ENCODE measurements around the gene MAST4.

The MAST4 gene

GRCh38 chr5:66945389-66946349, 349.5 kb downstream of the MAST4 start:
- Histone ChIP-seq H3K27me3 (ENCODE audit: control insufficient read depth, insufficient read depth, low read length) (no peaks in the 10 kb centered on the region), H3K9me3 (ENCODE audit: control insufficient read depth, insufficient read depth, low read depth, low read length) (no peaks in the 10 kb centered on the region), H3K27ac (ENCODE audit: low read depth, low read length) (no peak overlapping the region), H3K9ac (ENCODE audit: low read length) (no peak overlapping the region), H3K4me1 (ENCODE audit: control insufficient read depth, insufficient read depth, low read length) (peaks cover 13% of the 10 kb centered on the region), H3K4me3 (ENCODE audit: low read depth, low read length) (no peak overlapping the region), H3K36me3 (ENCODE audit: control insufficient read depth, insufficient read depth, low read length) (no peaks in the 10 kb centered on the region)

- Histone ChIP-seq H3K9me3 (ENCODE audit: control insufficient read depth, insufficient read depth, low read depth, low read length) (no peaks in the 10 kb centered on the region), H3K4me3 (ENCODE audit: low read depth, low read length) (no peak overlapping the region), H3K27me3 (ENCODE audit: control insufficient read depth, insufficient read depth, low read length) (no peaks in the 10 kb centered on the region), H3K9ac (ENCODE audit: low read length) (no peak overlapping the region), H3K27ac (ENCODE audit: low read depth, low read length) (no peak overlapping the region), H3K36me3 (ENCODE audit: control insufficient read depth, insufficient read depth, low read length) (no peaks in the 10 kb centered on the region), H3K4me1 (ENCODE audit: control insufficient read depth, insufficient read depth, low read length) (peaks cover 13% of the 10 kb centered on the region)
Measured at GRCh38 chr5:66947458-66947857, 351.3 kb downstream of the MAST4 start.

DNA sequence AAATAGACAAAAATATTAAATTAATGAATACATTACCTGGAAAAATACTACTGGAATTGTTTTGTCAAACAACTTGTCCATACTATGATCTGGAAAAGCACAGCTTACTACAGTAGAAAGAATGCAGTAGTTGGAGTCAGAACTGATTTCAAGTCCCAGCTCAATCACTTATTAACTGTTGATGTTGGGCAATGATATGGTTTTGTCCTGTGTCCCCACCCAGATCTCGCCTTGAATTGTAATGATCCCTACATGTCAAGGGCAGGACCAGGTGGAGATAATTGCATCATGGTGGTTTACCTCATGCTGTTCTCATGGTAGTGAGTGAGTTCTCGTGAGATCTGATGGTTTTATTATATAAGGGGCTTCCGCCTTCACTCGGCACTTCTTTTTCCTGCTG, 352.9 kb downstream of the MAST4 start:
- no peaks in the 10 kb centered on the region for H3K36me3 ChIP-seq (ENCODE audit: control insufficient read depth, insufficient read depth, low read length)
- no peak overlapping the region for H3K27ac ChIP-seq (ENCODE audit: low read depth, low read length)
- H3K4me3 ChIP-seq (ENCODE audit: low read depth, low read length), result no peak overlapping the region
- no peaks in the 10 kb centered on the region for H3K27me3 ChIP-seq (ENCODE audit: control insufficient read depth, insufficient read depth, low read length)
- H3K4me1 ChIP-seq (ENCODE audit: control insufficient read depth, insufficient read depth, low read length), result peaks cover 13% of the 10 kb centered on the region
- H3K9me3 ChIP-seq (ENCODE audit: control insufficient read depth, insufficient read depth, low read depth, low read length), result no peaks in the 10 kb centered on the region
- no peak overlapping the region for H3K9ac ChIP-seq (ENCODE audit: low read length)

DNA sequence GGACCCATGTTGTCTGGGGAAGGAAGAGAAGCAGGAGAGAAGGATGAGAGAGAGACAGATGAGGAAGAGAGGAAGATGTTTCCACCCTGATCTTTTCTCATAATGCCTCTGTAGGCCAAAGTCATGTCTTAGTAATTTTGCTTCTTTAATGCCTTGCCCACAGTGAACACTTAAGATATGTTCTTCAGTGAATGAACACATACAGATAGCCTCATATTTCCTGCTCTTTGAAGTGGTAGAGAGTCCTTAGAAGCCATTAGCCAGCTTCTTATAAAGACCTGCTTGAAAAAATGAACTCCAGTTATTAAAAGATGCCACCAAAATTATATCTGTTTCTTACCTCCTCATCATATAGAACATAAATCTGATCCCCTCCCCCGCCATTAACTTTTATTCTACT, 356.0 kb downstream of the MAST4 start:
- Histone ChIP-seq H3K27me3 (ENCODE audit: control insufficient read depth, insufficient read depth, low read length) (no peaks in the 10 kb centered on the region), H3K27ac (ENCODE audit: low read depth, low read length) (no peak overlapping the region), H3K4me3 (ENCODE audit: low read depth, low read length) (no peak overlapping the region), H3K9me3 (ENCODE audit: control insufficient read depth, insufficient read depth, low read depth, low read length) (no peaks in the 10 kb centered on the region), H3K9ac (ENCODE audit: low read length) (no peak overlapping the region), H3K36me3 (ENCODE audit: control insufficient read depth, insufficient read depth, low read length) (no peaks in the 10 kb centered on the region), H3K4me1 (ENCODE audit: control insufficient read depth, insufficient read depth, low read length) (no peaks in the 10 kb centered on the region)

DNA sequence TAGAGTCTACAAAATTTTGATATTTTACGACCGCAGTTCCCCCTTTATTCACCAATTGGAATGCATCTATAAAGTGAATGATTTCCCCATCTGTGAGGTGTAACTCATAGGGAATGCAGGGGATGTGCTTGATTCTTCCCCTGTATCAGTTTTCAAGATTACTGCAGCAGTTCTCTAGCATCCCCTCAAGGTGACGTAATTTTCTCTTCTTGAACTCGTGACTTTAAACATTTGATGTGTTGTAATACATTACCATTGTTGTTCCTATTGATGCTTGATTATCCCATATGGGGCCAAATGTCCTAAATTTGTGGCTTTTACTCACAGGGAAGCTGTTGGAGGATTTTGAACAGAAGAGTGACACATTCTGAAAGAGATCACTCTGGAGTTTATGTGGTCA, 360.2 kb downstream of the MAST4 start:
- no peak overlapping the region for H3K9ac ChIP-seq (ENCODE audit: low read length)
- H3K4me3 ChIP-seq (ENCODE audit: low read depth, low read length), result no peak overlapping the region
- H3K27ac ChIP-seq (ENCODE audit: low read depth, low read length), result no peak overlapping the region
- no peaks in the 10 kb centered on the region for H3K9me3 ChIP-seq (ENCODE audit: control insufficient read depth, insufficient read depth, low read depth, low read length)
- no peaks in the 10 kb centered on the region for H3K36me3 ChIP-seq (ENCODE audit: control insufficient read depth, insufficient read depth, low read length)
- H3K4me1 ChIP-seq (ENCODE audit: control insufficient read depth, insufficient read depth, low read length), result peaks cover 33% of the 10 kb centered on the region
- no peaks in the 10 kb centered on the region for H3K27me3 ChIP-seq (ENCODE audit: control insufficient read depth, insufficient read depth, low read length)

DNA sequence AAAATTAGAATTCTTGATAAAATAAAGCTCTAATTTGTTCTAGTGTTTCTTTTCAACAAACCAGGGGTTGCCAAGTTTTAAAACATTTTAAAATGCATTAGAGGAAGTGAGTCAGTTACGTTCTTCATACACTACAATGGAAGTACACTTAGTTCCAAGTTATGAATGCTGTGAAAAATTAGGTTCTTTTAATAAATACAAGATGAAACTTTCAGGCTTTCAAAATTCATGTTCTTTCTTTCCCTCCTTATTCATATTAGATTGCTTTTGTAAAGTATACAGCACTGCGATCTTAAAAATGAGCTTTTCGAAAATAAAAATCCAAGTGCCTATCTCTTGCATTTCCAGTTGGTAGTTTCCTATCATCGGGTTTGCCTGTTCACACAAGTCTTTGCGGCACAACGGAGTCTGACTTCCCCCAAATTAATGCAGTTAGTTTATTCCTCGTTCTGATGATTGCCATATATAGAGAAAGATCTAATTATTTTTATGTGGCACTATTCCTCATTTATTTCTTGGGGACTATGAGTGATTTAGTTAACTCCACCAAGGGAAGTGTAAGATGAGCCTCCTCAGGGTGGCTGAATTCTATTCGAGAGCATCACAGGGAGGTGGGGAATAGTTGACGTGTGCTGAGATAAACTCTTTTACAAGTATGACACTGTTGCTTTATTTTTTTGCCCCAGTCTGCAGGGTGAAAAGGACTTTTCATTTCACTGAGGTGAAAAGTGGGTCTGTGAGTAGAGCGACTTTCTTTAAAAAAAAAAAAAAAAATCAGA, 362.2 kb downstream of the MAST4 start:
- no peaks in the 10 kb centered on the region for H3K27me3 ChIP-seq (ENCODE audit: control insufficient read depth, insufficient read depth, low read length)
- no peak overlapping the region for H3K27ac ChIP-seq (ENCODE audit: low read depth, low read length)
- H3K9ac ChIP-seq (ENCODE audit: low read length), result no peak overlapping the region
- H3K4me1 ChIP-seq (ENCODE audit: control insufficient read depth, insufficient read depth, low read length), result peaks cover 37% of the 10 kb centered on the region
- H3K9me3 ChIP-seq (ENCODE audit: control insufficient read depth, insufficient read depth, low read depth, low read length), result no peaks in the 10 kb centered on the region
- no peaks in the 10 kb centered on the region for H3K36me3 ChIP-seq (ENCODE audit: control insufficient read depth, insufficient read depth, low read length)
- H3K4me3 ChIP-seq (ENCODE audit: low read depth, low read length), result peak overlapping the region; percentile 50

DNA sequence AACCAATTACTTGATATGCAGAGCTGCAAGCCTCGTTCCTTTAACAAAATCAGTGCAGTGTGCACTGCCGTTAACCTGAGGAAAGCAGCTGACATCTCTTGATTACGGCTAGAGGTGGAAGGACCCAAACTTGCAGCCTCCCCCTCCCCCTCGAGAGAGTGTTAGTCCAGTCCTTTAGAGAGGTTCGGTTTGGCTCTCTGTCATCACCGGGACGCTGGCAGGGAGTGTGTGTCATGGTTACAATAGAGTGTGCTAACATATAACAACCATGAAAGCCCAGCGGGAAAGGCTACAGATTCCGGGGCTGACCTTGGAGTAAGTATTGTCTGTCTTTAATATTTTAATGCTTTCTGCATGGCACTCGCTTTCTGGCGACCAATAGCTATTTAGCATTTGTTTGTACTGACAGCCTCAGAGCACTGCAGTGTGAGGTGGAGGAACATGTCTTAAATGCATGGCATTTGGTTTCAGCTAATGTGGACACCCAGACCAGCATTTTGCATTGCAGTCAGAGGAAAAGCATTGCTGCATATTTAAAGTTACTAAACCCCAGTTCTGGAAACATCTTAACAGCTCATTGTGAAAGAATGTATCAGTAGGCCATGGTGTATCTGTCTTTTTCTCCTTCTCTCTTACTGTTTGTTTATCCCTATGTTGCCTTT, 362.9 kb downstream of the MAST4 start:
- peak overlapping the region; percentile 51 for H3K9ac ChIP-seq (ENCODE audit: low read length)
- H3K4me3 ChIP-seq (ENCODE audit: low read depth, low read length), result peak overlapping the region; percentile 50
- H3K9me3 ChIP-seq (ENCODE audit: control insufficient read depth, insufficient read depth, low read depth, low read length), result no peaks in the 10 kb centered on the region
- H3K27ac ChIP-seq (ENCODE audit: low read depth, low read length), result no peak overlapping the region; the same call in 1 of the 2 replicates
- H3K36me3 ChIP-seq (ENCODE audit: control insufficient read depth, insufficient read depth, low read length), result no peaks in the 10 kb centered on the region
- H3K4me1 ChIP-seq (ENCODE audit: control insufficient read depth, insufficient read depth, low read length), result peaks cover 42% of the 10 kb centered on the region
- no peaks in the 10 kb centered on the region for H3K27me3 ChIP-seq (ENCODE audit: control insufficient read depth, insufficient read depth, low read length)

- H3K36me3 ChIP-seq (ENCODE audit: control insufficient read depth, insufficient read depth, low read length), result no peaks in the 10 kb centered on the region
- H3K9ac ChIP-seq (ENCODE audit: low read length), result no peak overlapping the region
- H3K4me3 ChIP-seq (ENCODE audit: low read depth, low read length), result peak overlapping the region; percentile 50; the same call in 1 of the 2 replicates
- peaks cover 42% of the 10 kb centered on the region for H3K4me1 ChIP-seq (ENCODE audit: control insufficient read depth, insufficient read depth, low read length)
- no peak overlapping the region for H3K27ac ChIP-seq (ENCODE audit: low read depth, low read length)
- no peaks in the 10 kb centered on the region for H3K9me3 ChIP-seq (ENCODE audit: control insufficient read depth, insufficient read depth, low read depth, low read length)
- H3K27me3 ChIP-seq (ENCODE audit: control insufficient read depth, insufficient read depth, low read length), result no peaks in the 10 kb centered on the region
Measured at GRCh38 chr5:66959653-66960052, 363.5 kb downstream of the MAST4 start.

DNA sequence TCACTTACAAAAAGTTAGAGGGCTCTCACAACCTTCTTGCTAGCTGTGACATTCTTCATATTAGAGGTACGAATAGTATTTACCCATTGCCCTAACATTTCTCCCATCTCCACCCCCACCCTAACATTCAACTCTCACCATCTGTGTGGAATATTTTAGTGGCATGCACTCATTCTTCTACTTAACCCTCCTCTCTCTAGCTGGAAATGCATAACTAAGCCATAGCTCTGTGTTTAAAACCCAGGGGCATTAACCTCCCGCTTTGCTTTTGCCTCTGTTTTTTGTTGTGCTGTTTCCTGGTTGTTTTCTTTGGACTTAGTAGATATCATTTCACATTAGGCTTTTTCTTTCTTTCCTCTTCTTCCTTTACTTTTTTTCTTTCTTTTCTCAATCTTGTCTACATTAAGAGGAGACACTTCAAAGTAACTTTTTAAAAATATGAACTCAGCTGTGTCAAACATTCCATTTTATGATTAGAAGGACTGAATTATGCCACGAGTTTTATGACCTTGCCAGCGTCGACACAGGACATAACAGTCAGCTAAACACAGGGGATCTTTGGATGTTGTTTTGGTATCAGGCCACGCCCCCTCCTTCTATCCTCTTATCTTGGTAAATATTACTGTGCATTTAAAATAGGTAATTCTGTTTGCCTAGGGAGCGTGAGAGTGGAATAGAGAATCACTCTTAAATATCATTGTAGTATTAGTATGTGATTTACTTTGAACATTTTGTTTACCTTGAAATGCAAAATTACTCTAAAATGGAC, 364.4 kb downstream of the MAST4 start:
- Histone ChIP-seq H3K36me3 (ENCODE audit: control insufficient read depth, insufficient read depth, low read length) (no peaks in the 10 kb centered on the region), H3K9me3 (ENCODE audit: control insufficient read depth, insufficient read depth, low read depth, low read length) (no peaks in the 10 kb centered on the region), H3K27me3 (ENCODE audit: control insufficient read depth, insufficient read depth, low read length) (no peaks in the 10 kb centered on the region), H3K27ac (ENCODE audit: low read depth, low read length) (no peak overlapping the region), H3K4me3 (ENCODE audit: low read depth, low read length) (0 out of 2 replicates have a peak overlapping the region, but pooled peaks have one; percentile 6), H3K4me1 (ENCODE audit: control insufficient read depth, insufficient read depth, low read length) (peaks cover 42% of the 10 kb centered on the region), H3K9ac (ENCODE audit: low read length) (no peak overlapping the region)

DNA sequence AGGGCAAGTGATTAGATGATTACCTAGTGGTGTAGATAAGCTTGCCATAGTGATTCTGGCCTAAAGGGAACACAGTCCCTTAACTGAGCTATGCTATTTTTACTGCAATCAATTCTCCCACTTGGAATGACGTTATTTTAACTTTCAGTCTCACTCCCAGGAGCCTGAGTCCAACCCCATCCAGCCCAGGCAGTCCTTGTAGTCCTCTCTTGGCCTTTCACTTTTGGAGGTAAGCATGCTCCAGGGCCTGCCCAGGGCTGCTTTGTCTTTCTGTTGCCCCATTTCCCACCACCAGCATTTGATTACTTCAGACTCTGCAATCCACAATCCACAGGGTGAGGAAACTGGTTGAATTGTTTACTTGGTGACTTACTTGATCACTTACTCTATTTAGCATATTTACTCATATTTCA, 367.4 kb downstream of the MAST4 start:
- H3K4me3 ChIP-seq (ENCODE audit: low read depth, low read length), result no peak overlapping the region
- no peaks in the 10 kb centered on the region for H3K9me3 ChIP-seq (ENCODE audit: control insufficient read depth, insufficient read depth, low read depth, low read length)
- peak overlapping the region; percentile 41 for H3K27ac ChIP-seq (ENCODE audit: low read depth, low read length)
- H3K27me3 ChIP-seq (ENCODE audit: control insufficient read depth, insufficient read depth, low read length), result no peaks in the 10 kb centered on the region
- H3K4me1 ChIP-seq (ENCODE audit: control insufficient read depth, insufficient read depth, low read length), result peaks cover 34% of the 10 kb centered on the region
- no peaks in the 10 kb centered on the region for H3K36me3 ChIP-seq (ENCODE audit: control insufficient read depth, insufficient read depth, low read length)
- peak overlapping the region; percentile 32 for H3K9ac ChIP-seq (ENCODE audit: low read length)

Measured in HUES6 (cell line).